ENCODE data around the gene ZNF223.
A peak's percentile ranks its signal among the peaks of the same experiment; 100 is the strongest.

ZNF223 gene
- 0 to 1.5 (median 0.61) reads per million in 17 experiments for total RNA-seq

DNA sequence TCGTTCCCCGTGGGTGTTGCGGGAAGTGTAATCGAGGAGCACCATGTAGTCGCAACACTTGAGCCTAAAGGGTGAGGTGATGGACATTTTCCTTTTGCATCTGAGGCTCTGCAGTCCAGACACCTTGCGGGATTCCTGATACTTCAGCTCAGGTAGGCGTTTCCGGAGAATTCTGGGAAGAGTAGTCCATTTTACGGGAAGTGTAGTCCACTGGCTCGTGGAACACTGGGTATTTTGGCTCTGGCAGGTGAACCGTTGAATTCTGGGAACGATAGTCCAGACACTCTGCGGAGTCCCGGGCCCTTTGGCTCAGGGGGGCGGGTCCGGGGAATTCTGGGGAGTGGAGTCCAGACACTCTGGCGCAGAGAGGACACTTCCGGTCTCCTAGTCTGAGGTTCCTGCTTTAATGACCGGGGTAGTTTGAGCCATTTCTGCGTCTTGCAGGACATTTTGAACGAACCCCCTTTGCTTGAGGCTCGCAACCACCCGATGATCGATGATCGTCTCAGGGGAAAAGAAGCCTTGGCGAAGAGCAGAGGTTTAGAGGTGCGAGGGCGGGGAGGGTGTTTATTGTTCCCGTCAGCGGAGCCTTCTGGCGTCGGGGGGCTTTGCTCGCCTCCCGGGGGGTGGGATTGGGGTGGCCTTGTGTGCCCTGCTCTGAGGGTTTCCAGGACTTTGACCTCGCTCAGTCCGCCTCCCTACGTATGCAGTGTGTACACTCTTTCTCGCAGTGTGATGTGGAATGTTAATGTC lies at the start of gene ZNF223:
Gene ZNF223 (plus strand): TSS at position 387 of the 753 bp plus-strand sequence. CDS start 3,141 bp downstream, outside the sequence.
- DNase-seq: peak; percentile 92 to 96 (median 94)

DNA sequence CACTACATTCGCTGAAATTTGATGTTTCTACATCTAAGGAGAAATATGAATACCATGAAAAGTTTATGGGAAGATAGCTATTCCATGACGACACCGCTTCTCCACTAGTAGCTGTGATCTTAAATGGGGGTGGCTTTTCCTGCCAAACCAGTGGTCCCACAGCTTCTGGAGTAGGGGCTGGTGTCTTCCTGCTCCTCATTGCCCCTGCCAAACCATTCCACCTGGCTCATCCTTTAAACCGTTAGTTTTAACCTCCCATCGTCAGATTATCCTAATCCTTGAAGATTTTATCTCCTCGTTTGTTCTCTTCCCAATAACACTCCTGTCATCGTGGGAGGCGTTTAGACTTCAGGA lies 49.6 kb upstream of the ZNF223 start:
- peak in 1 of 4 experiments; percentile 4 for DNase-seq

DNA sequence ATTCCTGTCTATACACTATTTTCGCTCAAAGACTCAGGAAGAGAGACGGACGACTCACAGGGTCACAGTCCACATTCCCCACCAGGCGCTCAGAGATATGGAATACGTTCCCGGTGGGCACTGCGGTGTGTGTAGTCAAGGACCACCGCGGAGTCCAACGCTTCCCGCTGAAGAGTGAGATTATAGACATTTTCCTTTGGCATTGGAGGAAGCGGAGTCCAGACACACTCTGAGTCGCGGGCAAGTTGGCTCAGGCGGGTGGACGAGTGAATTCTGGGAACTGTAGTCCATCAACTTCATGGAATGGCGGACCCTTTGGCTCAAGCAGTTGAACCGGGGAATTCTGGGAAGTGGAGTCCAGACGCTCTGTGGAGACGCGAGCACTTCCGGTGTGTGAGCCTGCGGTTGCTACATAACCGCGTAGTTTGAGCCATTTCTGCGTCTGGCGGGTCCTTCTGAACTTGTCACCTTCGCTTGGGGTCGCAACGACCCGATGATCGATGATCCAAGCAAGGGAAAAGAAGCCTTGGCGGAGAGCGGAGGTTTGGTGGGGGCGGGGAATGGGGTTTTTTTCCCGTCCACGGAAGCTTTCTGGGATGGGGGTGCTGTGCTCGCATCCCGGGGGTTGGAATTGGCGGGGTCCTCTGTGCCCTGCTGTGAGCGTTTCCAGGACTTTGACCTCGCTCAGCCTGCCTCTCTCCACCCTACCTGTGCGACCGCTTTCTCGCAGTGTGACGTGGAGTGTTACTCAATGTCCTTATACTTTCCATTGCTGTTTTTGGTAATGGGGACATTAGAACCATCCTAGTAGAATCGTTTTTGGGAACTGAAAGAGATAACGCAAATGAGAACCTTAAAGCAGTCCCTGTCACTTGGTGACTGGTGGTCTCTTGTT lies 49.0 kb upstream of the ZNF223 start, which contains the start of gene ZNF230:
Gene ZNF230 (plus strand): TSS at position 392 of the 895 bp plus-strand sequence. CDS start 4,122 bp downstream, outside the sequence.
- peak; percentile 95 to 97 (median 96) for DNase-seq

DNA sequence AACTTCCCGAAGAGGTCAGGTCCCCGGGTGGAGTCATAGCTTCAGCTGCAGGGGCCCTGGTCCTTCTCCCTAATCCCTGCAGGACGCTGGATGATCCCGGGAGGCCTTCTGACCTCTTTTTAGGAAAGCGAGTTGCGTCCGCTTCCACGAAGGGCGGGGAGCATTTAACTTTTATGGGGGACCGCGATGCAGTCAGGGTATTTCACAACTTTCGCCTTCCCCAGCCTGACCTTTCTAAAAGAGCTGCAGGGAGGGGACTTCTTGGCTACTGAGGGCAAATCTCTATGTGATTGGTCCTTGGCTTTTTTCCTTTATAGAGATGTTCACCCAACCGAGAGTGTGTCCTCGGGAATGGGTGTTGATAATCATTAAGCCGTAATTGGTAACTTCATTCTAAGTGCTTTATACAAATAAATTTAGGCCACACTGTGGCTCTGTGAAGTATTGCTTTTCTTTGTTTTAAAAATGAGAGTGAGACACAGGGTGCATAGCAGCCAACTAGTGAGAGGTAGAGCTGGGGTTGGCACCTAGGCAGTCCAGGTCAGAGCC lies 48.3 kb upstream of the ZNF223 start:
- DNase-seq: peak; percentile 3 to 28 (median 27)

DNA sequence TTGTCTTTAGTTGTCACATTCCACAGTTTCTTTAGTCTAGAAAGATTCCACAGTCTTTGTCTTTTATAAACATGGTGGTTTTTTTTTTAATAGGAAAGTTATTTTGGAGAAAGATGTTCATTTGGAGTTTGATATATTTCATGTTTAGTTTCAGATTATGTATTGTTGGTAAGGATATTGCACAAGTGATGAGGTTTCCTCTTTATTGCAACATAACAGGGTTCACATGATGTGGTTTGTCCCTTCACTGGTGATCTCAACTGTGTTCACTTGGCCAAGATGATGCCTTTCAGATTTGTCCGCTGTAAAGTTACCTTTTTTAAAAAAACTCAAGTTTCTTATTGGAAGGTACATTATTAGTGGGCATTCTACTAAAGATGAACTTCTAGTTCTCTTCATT lies 45.9 kb upstream of the ZNF223 start:
- DNase-seq: peak; percentile 31 to 78 (median 60)

DNA sequence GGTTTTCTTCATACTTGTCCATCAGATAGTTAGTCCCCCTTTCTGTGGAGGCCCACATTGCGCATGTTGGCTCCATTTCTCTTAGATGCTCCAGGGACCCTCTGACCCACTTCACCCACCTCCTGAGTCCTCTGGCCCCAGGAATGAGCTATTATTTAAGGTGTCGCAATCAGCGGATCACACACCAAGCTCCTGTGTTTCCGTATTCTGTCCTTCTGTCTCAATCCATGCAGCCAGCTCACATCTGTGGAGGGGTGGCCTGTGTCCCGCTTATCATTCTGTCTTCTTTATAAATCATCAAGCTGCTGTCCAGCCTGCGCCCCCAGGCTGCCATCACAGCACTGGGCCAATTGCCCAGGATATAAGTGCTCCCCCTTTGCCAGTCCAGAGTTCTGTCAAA lies 44.4 kb upstream of the ZNF223 start:
- DNase-seq: no peak

DNA sequence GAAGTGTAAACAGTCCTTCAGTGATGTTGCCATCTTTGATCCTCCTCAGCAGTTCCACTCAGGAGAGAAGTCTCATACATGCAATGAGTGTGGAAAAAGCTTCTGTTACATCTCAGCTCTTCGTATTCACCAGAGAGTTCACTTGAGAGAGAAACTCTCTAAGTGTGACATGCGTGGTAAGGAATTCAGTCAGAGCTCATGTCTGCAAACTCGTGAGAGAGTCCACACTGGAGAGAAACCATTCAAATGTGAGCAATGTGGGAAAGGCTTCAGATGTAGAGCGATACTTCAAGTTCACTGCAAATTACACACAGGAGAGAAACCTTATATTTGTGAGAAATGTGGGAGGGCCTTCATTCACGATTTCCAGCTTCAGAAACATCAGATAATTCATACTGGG lies 41.4 kb upstream of the ZNF223 start:
- DNase-seq: no peak

DNA sequence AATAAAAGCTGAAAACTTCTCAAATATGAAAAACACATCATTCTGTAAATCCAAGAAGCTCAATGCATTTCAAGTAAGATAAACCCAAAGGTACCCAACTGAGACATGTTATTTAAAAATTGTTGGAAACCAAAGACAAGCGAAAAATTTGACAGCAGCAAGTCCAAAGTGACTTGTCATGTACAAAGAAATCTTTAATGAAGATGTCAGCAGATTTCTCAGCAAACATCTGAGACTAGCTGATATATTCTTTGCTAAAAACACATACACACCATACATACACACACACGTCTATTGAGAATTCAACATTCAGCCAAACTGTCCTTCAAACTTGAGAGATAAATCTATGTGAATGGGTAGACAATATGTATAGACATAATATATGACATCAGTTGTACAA lies 32.3 kb upstream of the ZNF223 start:
- DNase-seq: no peak

DNA sequence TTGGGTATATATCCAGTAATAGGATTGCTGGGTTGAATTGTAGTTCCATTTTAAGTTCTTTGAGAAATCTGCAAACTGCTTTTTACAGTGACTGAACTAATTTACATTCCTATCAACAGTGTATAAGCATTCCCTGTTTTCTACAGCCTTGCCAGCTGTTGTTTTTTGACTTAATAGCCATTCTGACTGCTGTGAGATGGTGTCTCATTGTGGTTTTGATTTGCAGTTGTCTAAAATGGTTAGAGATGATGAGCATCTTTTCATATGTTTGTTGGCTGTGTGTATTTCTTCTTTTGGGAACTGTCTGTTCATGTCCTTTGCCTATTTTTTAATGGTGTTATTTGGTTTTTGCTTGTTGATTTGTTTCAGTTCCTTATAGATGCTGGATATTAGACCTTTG lies 30.6 kb upstream of the ZNF223 start:
- no peak for DNase-seq

DNA sequence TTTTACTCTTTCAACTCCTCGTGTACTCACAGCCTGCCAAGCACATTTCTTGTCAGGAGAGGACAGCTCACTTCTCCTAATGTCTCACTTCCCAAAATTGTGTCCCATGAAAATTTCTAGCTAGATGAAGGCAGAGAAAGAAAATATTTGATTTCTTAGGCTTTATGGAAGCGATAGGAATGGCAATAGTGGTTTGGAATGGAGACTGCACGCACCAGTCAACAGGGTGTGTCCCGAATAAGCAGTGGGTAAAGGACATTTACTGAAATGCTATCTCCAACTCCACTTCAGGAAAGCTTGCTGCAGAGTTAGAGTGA lies 27.0 kb upstream of the ZNF223 start:
- DNase-seq: no peak

DNA sequence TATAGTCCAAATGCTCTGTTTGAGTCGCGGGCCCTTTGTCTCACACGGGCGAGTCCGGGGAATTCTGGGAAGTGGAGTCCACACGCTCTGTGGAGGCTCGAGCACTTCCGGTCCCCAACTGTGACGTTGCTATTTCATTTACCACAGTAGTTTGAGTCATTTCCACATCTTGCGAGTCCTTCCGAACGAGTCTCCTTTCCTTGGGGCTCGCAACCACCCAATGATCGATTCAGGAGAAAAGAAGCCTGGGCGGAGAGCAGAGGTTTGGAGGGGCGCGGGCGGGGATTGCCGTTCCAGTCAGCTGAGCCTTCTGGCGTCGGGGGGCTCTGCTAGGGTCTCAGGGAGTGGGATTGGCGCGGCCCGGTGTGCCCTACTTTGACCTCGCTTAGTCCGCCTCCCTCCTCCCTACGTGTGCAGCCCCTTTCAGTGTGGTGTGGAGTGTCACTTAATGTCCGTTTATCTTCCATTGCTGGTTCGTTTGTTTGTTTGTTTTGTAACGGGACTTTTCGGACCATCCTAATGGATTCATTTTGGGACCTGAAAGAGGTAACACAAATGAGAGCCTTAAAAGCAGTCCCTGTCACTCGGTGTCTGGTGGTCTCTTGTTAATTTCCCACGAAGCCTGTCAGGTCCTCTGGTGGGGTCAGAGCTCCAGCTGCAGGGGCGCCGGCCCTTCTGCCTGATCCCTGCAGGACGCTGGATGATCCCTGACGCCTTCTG lies 26.5 kb upstream of the ZNF223 start, which contains the start of gene ZNF222:
Gene ZNF222 (plus strand): TSS at position 163 of the 720 bp plus-strand sequence. CDS start 58 bp downstream, at position 221.
- DNase-seq: peak; percentile 88 to 93 (median 92)

DNA sequence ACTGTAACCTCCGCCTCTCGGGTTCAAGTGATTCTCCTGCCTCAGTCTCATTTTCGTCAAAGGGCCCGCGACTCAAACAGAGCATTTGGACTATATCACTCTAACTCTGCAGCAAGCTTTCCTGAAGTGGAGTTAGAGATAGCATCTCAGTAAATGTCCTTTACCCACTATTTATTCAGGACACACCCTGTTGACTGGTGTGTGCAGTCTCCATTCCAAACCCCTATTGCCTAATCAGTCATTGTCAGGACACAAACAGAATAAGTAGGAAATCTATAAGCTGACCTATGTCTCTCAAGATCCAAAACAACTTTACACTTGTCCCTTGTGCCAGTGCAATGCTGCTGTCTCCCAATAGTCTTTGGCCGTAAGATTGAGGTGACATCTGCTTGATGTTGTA lies 25.2 kb upstream of the ZNF223 start:
- DNase-seq: no peak

DNA sequence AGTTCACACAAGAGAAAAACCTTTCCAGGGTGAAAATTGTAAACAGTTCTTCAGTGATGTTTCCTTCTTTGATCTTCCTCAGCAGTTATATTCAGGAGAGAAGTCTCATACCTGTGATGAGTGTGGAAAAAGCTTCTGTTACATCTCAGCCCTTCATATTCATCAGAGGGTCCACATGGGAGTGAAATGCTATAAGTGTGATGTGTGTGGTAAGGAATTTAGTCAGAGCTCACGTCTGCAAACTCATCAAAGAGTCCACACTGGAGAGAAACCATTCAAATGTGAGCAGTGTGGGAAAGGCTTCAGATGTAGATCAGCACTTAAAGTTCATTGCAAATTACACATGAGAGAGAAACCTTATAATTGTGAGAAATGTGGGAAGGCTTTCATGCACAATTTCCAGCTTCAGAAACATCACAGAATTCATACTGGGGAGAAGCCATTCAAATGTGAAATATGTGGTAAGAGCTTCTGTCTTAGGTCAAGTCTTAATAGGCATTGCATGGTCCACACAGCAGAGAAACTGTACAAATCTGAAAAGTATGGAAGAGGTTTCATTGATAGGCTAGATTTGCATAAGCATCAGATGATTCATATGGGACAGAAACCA lies 19.7 kb upstream of the ZNF223 start:
- DNase-seq: no peak

DNA sequence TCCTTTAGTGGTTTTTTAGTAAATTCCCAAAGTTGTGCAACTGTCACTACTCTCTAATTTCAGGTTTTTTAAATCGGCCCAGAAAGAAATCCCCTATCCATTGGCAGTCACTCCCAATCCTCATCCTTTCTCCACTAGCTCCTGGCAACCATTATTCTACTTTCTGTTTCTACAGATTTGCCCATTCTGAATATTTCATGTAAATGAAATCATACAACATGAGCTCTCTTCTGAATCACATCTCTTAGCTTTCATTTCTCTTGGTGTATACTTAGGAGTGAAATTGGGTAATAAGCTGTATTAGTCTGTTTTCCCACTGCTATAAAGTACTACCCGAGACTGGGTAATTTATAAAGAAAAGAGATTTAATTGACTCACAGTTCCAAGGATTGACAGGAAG lies 9.7 kb upstream of the ZNF223 start:
- DNase-seq: no peak

DNA sequence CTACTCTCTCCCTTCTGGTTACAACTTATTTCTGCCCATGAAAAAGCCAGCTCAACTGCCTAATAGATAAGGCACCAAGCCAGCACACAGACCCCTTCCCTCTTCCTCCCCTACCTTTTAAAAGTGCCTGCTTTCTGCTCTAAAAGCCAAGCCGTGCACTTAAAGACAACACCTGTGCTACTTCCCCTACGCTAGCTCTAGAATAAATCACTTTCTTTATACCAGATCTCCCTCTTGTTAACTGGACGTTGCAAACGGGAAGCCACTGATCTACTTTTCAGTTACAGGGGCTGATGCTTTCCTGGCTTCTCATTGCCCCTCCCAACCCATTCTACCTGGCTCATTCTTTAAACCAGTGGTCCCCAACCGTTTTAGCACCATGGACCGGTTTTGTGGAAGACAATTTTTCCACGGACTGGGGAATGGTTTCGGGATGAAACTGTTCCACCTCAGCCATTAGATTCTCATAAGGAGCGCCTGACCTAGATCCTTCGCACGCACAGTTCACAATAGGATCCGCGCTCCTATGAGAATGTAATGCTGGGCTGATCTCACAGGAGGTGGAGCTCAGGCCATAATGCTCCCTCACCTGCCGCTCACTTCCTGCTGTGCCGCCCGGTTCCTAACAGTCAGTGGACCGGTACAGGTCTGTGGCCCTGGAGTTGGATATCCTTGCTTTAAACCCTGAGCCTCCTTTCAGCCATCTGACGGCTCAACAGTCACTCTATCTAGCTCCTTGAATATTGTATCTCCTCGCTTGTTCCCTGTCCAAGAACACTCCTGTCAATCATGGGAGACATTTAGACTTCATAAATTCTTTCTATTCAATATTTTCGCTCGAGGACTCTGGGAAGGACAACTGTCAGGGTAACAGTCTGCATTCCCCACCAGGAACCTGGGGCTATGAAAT lies 841 bp upstream of the ZNF223 start:
- peak in 2 of 4 experiments; percentile 7 to 15 for DNase-seq

DNA sequence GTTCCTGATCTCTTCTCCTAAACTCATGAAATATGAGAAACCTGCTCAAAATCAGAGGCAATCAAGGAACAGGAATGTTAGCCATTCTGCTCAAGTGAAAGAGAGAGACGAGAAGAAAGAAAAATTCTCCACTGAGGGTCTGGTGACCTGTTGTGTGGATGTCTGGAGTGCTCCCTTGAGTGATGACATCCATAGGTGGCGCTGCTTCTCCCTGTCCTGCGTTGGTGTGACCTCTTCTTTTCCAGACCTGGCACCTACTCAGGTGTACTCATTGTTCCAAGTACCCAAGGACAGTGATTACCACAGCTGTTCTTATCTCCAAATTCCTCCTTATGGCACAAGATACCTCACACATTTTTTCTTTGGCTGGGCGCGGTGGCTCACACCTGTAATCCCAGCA lies 4.0 kb downstream of the ZNF223 start:
- no peak for DNase-seq

DNA sequence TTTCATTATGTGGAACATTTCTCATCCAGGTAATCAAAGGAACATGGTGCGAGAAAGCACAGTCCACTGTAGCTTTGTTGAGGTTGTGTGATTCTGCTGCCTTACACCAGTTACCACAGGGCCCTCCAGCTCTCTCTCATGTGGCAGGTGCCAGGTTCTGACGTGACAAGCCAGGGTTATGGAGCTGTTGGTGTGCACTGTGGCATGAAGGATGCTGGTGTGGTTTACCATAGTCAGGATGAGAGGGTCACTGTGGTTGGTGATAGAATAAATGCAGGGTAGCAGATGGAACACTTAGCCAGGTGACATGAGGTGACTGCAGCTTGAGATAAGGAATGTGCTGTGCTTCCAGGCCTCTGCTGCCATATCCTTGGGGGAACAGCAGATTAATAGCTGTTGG lies 7.4 kb downstream of the ZNF223 start:
- no peak for DNase-seq

DNA sequence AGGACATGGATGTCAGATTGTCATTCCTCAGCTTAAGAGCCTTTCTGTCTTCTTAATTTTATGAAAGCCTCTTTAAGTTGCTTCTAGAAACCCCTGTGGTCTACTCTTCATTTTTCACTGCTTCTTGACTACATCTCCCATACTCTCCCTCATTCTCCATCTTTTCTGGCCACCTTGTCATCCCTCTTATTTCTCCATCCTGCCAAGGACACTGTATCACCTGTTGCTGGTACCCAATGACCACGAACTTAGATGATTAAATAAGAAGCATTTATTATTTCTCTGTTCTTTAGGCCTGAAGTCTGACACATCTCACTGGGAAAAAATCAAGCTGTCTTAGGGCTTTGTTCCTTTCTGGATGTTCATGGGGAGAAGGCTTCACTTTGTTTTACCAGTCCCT lies 9.2 kb downstream of the ZNF223 start:
- DNase-seq: no peak

DNA sequence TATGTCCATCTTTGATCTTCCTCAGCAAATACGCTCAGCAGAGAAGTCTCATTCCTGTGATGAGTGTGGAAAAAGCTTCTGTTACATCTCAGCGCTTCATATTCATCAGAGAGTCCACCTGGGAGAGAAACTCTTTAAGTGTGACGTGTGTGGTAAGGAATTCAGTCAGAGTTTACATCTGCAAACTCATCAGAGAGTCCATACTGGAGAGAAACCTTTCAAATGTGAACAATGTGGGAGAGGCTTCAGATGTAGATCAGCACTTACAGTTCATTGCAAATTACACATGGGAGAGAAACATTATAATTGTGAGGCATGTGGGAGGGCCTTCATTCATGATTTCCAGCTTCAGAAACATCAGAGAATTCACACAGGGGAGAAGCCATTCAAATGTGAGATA lies 14.5 kb downstream of the ZNF223 start:
- no peak for DNase-seq

DNA sequence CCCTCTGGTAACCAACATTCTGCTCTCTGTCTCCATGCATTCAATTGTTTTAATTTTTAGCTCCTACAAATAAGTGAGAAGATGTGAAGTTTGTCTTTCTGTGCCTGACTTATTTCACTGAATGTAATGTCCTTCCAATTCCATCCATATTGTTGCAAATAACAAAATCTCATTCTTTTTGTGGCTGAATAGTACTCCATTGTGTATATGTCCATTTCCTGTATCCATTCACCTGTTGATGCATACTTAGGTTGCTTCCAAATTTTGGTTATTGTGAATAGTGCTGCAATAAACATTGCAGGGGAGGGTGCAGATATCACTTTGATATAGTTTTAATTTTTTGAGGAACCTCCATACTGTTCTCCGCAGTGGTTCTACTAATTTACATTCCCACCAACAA lies 17.6 kb downstream of the ZNF223 start:
- DNase-seq: no peak

All from suppressor macrophage (primary cell).